Measurements from ENCODE around the gene UPK1B.

UPK1B gene

DNA sequence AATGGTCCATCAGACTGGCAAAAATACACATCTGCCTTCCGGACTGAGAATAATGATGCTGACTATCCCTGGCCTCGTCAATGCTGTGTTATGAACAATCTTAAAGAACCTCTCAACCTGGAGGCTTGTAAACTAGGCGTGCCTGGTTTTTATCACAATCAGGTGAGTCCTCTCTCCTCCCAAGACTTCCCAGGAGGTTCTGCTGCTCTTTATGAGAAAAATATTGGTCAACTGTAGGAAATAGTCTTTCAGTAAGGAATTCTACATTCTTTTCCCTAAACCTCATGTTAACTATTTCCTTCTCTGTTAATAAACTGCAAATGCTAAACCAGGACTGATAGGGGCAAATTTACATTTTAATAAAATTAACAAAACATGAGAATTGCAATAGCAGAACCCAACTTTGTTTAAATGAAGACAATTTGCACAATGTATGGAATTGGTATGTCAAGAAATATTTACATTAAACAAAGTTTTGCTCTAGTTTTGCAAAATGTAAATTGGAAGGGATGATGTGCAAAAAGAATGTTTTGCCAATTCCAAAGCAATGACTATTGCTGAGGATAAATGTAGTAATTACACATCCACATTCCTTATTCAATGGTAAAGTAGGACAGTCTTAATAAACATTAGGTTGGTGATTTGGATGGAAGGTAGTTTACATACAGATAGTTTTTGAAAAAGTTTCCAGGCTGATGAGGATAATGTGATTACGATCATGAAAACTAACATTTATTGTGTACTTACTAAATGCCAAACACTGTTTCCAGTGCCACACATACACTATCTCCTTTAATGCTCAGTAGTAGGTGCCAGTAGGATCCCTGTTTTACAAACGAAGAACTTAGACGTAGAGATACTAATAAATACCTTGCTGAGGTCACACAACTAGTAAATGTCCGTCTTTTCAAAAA lies 21.1 kb downstream of the UPK1B start (continued):
- TF ChIP-seq, protein P1, sequence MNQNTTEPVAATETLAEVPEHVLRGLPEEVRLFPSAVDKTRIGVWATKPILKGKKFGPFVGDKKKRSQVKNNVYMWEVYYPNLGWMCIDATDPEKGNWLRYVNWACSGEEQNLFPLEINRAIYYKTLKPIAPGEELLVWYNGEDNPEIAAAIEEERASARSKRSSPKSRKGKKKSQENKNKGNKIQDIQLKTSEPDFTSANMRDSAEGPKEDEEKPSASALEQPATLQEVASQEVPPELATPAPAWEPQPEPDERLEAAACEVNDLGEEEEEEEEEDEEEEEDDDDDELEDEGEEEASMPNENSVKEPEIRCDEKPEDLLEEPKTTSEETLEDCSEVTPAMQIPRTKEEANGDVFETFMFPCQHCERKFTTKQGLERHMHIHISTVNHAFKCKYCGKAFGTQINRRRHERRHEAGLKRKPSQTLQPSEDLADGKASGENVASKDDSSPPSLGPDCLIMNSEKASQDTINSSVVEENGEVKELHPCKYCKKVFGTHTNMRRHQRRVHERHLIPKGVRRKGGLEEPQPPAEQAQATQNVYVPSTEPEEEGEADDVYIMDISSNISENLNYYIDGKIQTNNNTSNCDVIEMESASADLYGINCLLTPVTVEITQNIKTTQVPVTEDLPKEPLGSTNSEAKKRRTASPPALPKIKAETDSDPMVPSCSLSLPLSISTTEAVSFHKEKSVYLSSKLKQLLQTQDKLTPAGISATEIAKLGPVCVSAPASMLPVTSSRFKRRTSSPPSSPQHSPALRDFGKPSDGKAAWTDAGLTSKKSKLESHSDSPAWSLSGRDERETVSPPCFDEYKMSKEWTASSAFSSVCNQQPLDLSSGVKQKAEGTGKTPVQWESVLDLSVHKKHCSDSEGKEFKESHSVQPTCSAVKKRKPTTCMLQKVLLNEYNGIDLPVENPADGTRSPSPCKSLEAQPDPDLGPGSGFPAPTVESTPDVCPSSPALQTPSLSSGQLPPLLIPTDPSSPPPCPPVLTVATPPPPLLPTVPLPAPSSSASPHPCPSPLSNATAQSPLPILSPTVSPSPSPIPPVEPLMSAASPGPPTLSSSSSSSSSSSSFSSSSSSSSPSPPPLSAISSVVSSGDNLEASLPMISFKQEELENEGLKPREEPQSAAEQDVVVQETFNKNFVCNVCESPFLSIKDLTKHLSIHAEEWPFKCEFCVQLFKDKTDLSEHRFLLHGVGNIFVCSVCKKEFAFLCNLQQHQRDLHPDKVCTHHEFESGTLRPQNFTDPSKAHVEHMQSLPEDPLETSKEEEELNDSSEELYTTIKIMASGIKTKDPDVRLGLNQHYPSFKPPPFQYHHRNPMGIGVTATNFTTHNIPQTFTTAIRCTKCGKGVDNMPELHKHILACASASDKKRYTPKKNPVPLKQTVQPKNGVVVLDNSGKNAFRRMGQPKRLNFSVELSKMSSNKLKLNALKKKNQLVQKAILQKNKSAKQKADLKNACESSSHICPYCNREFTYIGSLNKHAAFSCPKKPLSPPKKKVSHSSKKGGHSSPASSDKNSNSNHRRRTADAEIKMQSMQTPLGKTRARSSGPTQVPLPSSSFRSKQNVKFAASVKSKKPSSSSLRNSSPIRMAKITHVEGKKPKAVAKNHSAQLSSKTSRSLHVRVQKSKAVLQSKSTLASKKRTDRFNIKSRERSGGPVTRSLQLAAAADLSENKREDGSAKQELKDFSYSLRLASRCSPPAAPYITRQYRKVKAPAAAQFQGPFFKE (tag by site-specific recombination; IDR thresholded peaks at IDR 0.05; ENCODE audit: borderline replicate concordance), result no peak
- no peak for TF ChIP-seq BCL11A (tag by site-specific recombination; IDR thresholded peaks at IDR 0.05; ENCODE audit: low read depth)

DNA sequence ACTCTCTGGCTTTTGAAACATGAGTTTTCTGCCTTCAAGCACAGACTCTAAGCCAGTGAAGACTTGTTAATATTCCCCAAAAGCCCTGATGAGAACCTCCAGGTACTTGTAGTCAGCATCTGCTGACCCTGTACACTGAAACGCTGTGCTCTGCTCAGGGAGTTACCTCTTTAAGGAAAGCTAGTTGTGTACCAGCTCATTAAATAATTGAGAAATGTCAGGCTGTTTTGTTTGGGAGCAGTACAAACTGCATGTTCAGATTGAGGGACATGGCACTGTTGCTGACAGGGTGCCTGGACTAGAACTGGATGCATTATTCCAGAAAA lies 21.7 kb downstream of the UPK1B start:
- Histone ChIP-seq H3K4me1 (ENCODE audit: control insufficient read depth, insufficient read depth, low read length) (no peaks in the 10 kb centered on the region), H3K4me3 (ENCODE audit: low read depth, low read length) (no peak overlapping the region), H3K9me3 (ENCODE audit: control insufficient read depth, insufficient read depth, low read depth, low read length) (no peaks in the 10 kb centered on the region), H3K27ac (ENCODE audit: extremely low read depth, low read depth, low read length) (no peak overlapping the region), H3K36me3 (ENCODE audit: control insufficient read depth in 2 of 2, insufficient read depth in 1 of 2, low read length in 2 of 2) (no peaks in the 10 kb centered on the region)
- POLR2A ChIA-PET, result no interaction called here
- CTCF ChIA-PET, result interaction anchor here (0.7 kb wide), 1 partner anchor 214 kb away, joined by 3 read pairs; no protein-coding TSS in a partner anchor
- TF ChIP-seq ZNF670 (tag by site-specific recombination; IDR thresholded peaks at IDR 0.05; ENCODE audit: low read depth) (no peak), ZNF324 (tag by site-specific recombination; IDR thresholded peaks at IDR 0.05) (no peak), MYNN (tag by site-specific recombination; IDR thresholded peaks at IDR 0.05; ENCODE audit: borderline replicate concordance) (no peak), TCF7L2 (IDR thresholded peaks at IDR 0.05; ENCODE audit: borderline replicate concordance, low read depth, low read length) (no peak), ZNF624 (tag by site-specific recombination; IDR thresholded peaks at IDR 0.05) (no peak), ZNF175 (tag by site-specific recombination; IDR thresholded peaks at IDR 0.05) (no peak), ZNF571 (tag by site-specific recombination; IDR thresholded peaks at IDR 0.05) (no peak), ZNF138 (tag by site-specific recombination; IDR thresholded peaks at IDR 0.05; ENCODE audit: borderline replicate concordance) (no peak), ZNF19 (tag by site-specific recombination; IDR thresholded peaks at IDR 0.05; ENCODE audit: low read depth) (no peak)
- TF ChIP-seq, protein P2, sequence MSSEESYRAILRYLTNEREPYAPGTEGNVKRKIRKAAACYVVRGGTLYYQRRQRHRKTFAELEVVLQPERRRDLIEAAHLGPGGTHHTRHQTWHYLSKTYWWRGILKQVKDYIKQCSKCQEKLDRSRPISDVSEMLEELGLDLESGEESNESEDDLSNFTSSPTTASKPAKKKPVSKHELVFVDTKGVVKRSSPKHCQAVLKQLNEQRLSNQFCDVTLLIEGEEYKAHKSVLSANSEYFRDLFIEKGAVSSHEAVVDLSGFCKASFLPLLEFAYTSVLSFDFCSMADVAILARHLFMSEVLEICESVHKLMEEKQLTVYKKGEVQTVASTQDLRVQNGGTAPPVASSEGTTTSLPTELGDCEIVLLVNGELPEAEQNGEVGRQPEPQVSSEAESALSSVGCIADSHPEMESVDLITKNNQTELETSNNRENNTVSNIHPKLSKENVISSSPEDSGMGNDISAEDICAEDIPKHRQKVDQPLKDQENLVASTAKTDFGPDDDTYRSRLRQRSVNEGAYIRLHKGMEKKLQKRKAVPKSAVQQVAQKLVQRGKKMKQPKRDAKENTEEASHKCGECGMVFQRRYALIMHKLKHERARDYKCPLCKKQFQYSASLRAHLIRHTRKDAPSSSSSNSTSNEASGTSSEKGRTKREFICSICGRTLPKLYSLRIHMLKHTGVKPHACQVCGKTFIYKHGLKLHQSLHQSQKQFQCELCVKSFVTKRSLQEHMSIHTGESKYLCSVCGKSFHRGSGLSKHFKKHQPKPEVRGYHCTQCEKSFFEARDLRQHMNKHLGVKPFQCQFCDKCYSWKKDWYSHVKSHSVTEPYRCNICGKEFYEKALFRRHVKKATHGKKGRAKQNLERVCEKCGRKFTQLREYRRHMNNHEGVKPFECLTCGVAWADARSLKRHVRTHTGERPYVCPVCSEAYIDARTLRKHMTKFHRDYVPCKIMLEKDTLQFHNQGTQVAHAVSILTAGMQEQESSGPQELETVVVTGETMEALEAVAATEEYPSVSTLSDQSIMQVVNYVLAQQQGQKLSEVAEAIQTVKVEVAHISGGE (tag by site-specific recombination; conservative IDR thresholded peaks at IDR 0.05; ENCODE audit: low read depth), result no peak

DNA sequence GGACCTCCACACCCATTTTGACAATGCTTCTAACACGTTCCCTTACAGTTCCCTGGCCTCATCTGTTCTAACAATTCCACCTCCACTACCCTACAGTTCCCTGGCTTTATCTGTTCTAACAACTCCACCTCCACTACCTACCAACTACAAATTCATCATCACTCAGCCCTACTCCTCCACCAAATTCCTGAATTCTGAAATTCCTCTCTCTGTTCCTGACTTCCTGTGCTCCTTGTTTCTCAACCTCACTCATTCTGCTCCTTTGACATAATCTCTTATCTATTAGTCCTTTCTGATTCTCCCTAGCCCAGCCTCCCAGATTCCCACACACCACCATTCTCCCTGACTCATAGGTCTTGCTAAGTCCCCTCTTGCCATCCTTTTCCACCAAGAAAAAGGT lies 22.5 kb downstream of the UPK1B start:
- POLR2A ChIA-PET, result no interaction called here
- CTCF ChIA-PET, result interaction anchor here (0.7 kb wide), 1 partner anchor 213 kb away, joined by 3 read pairs; no protein-coding TSS in a partner anchor
- no peak overlapping the region for H3K27ac ChIP-seq (ENCODE audit: extremely low read depth, low read depth, low read length)

More for the DNA sequence above, 22.5 kb downstream of the UPK1B start:
- Histone ChIP-seq H3K4me1 (ENCODE audit: control insufficient read depth, insufficient read depth, low read length) (no peaks in the 10 kb centered on the region), H3K9me3 (ENCODE audit: control insufficient read depth, insufficient read depth, low read depth, low read length) (no peaks in the 10 kb centered on the region), H3K4me3 (ENCODE audit: low read depth, low read length) (no peak overlapping the region), H3K36me3 (ENCODE audit: control insufficient read depth in 2 of 2, insufficient read depth in 1 of 2, low read length in 2 of 2) (no peaks in the 10 kb centered on the region)
- TF ChIP-seq ZNF701 (tag by site-specific recombination; IDR thresholded peaks at IDR 0.05) (no peak), GFI1B (tag by site-specific recombination; IDR thresholded peaks at IDR 0.05) (no peak), ZNF501 (tag by site-specific recombination; IDR thresholded peaks at IDR 0.05) (no peak), HOXC10 (CRISPR knock-in tag; IDR thresholded peaks at IDR 0.05) (no peak)
- TF ChIP-seq, protein P3, sequence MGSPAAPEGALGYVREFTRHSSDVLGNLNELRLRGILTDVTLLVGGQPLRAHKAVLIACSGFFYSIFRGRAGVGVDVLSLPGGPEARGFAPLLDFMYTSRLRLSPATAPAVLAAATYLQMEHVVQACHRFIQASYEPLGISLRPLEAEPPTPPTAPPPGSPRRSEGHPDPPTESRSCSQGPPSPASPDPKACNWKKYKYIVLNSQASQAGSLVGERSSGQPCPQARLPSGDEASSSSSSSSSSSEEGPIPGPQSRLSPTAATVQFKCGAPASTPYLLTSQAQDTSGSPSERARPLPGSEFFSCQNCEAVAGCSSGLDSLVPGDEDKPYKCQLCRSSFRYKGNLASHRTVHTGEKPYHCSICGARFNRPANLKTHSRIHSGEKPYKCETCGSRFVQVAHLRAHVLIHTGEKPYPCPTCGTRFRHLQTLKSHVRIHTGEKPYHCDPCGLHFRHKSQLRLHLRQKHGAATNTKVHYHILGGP (tag by site-specific recombination; IDR thresholded peaks at IDR 0.05), result no peak
